K562 (cell line): ENCODE measurements around the gene CYBB. TPM values are rescaled to one million over a fixed set of nuclear protein-coding genes. Genes with fewer than 3 reads are reported as not detected.

ENCODE experiments used
- ATAC-seq: fragments of 200-7000 bp; cut with Tn5 transposase; 3 replicates; pipeline ENCODE4 v1.9.1; 2020; ENCODE audit warnings: moderate library complexity
- BruUV-seq: library from RNA; stranded (reverse); fragments of 400-500 nt; replicated peaks from 2 replicates; lab custom pipeline; 2021; lab: Mats Ljungman, UMichigan
- CTCF ChIA-PET: fragments of 300-600 bp; formaldehyde crosslinking; extraction: SDS; loops from one replicate; lab custom pipeline; 2021; ENCODE audit warnings: low intra/inter-chr PET ratio; lab: Yijun Ruan, JAX
- POLR2A ChIA-PET: fragments of 300-600, 350-650 bp; sonication (Branson Sonifier 250); formaldehyde crosslinking; extraction: SDS; loops from one replicate; lab custom pipeline; 2021; ENCODE audit warnings: antibody characterized with exemption, inconsistent platforms; lab: Yijun Ruan, JAX
- DNase-seq, 4 experiments: peaks; one replicate each; pipeline versions ENCODE4 v3.0.0 to v3.0.0-alpha.2; 2011 to 2018; ENCODE audit warnings: low spot score in 3 of 4, mixed read lengths in 3 of 4; ENCODE audit errors: extremely low read depth in 1 of 4
- FAIRE-seq: peaks from 2 replicates; lab custom pipeline; 2011; peaks lifted over from hg19 to GRCh38; lab: Jason Lieb, UNC
- H2AFZ ChIP-seq: 2 replicates; pipeline ENCODE4 v1.6.0; 2011; ENCODE audit warnings: low read depth, low read length, control low read depth, inconsistent platforms
- H3K27ac ChIP-seq: fragments of 200-600 bp; 3 replicates; pipeline ENCODE4 v1.8.0; 2011; ENCODE audit warnings: low read depth, mild to moderate bottlenecking, control low read depth, inconsistent platforms, low read length, moderate library complexity, mixed read lengths; ENCODE audit errors: extremely low read depth
- H3K27me3 ChIP-seq, 2 experiments: fragments of 300-600 bp in 1 of 2; 2 replicates in 1 of 2; 3 replicates in 1 of 2; pipeline versions ENCODE4 v1.6.0 to v1.8.0; 2011; ENCODE audit warnings: inconsistent platforms in 2 of 2, low read length in 2 of 2, mild to moderate bottlenecking in 1 of 2, mixed read lengths in 1 of 2, moderate library complexity in 1 of 2; ENCODE audit not compliant: control insufficient read depth in 2 of 2, insufficient read depth in 2 of 2
- H3K36me3 ChIP-seq: fragments of 300-600 bp; 3 replicates; pipeline ENCODE4 v1.8.0; 2011; ENCODE audit warnings: mild to moderate bottlenecking, low read length, inconsistent platforms; ENCODE audit not compliant: control insufficient read depth, insufficient read depth
- H3K4me1 ChIP-seq, 2 experiments: fragments of 200-600 bp in 1 of 2; replicated peaks in 1 of 2; 2 replicates in 1 of 2; 3 replicates in 1 of 2; pipeline versions ENCODE4 v1.5.1 to v1.8.0; 2011; ENCODE audit warnings: inconsistent platforms in 2 of 2, low read length in 2 of 2, mild to moderate bottlenecking in 1 of 2, mixed read lengths in 1 of 2, moderate library complexity in 1 of 2; ENCODE audit not compliant: control insufficient read depth in 2 of 2, insufficient read depth in 2 of 2
- H3K4me2 ChIP-seq: 2 replicates; pipeline ENCODE4 v1.6.1; 2011; ENCODE audit warnings: low read length, control low read depth, inconsistent platforms, mixed read lengths; ENCODE audit not compliant: insufficient read depth
- H3K4me3 ChIP-seq: fragments of 200-600 bp; sonication (generic), shearing (Covaris generic); 2 replicates; pipeline ENCODE4 v1.5.1; 2016; ENCODE audit warnings: control low read depth, inconsistent platforms
- H3K79me2 ChIP-seq: fragments of 200-600 bp; 3 replicates; pipeline ENCODE4 v1.8.0; 2011; ENCODE audit warnings: low read length, inconsistent platforms; ENCODE audit not compliant: control insufficient read depth, insufficient read depth
- H3K9ac ChIP-seq, 2 experiments: 2 replicates each; pipeline versions ENCODE4 v1.6.0 to v1.6.1; 2011; ENCODE audit warnings: low read depth in 2 of 2, low read length in 2 of 2, control low read depth in 1 of 2, inconsistent platforms in 1 of 2, mild to moderate bottlenecking in 1 of 2, mixed read lengths in 1 of 2; ENCODE audit not compliant: insufficient read depth in 1 of 2
- H3K9me1 ChIP-seq: one replicate; pipeline ENCODE4 v1.6.0; 2011; ENCODE audit warnings: inconsistent platforms, mild to moderate bottlenecking, low read length, moderate library complexity; ENCODE audit not compliant: control insufficient read depth, insufficient read depth
- H3K9me3 ChIP-seq: replicated peaks from 2 replicates; pipeline ENCODE4 v1.5.1; 2011; ENCODE audit warnings: low read depth, low read length, inconsistent platforms; ENCODE audit not compliant: control insufficient read depth, insufficient read depth
- H4K20me1 ChIP-seq: replicated peaks from 2 replicates; pipeline ENCODE4 v1.6.1; 2011; ENCODE audit warnings: low read length, inconsistent platforms, mixed read lengths; ENCODE audit not compliant: control insufficient read depth, insufficient read depth
- FOXJ2 ChIP-seq: fragments of 200-800 bp; sonication (Bioruptor generic); IDR thresholded peaks from 2 replicates; pipeline ENCODE4 v1.6.1; 2016; ENCODE audit warnings: missing genetic modification characterization, missing compliant biosample characterization
- MEF2D ChIP-seq: conservative IDR thresholded peaks from 2 replicates; pipeline ENCODE4 v1.6.1; 2016; ENCODE audit warnings: low read depth, missing genetic modification characterization, missing compliant biosample characterization
- PRPF4 ChIP-seq: fragments of 200-400 bp; formaldehyde crosslinking; IDR thresholded peaks from one replicate; pipeline ENCODE4 v1.6.1; 2017; ENCODE audit warnings: low read length, low read depth, mild to moderate bottlenecking; ENCODE audit not compliant: insufficient read depth, poor library complexity, severe bottlenecking
- PTTG1 ChIP-seq: fragments of 450-650 bp; IDR thresholded peaks from 2 replicates; pipeline ENCODE4 v1.6.1; 2016; ENCODE audit warnings: low read depth, mild to moderate bottlenecking, missing genetic modification characterization, missing compliant biosample characterization
- SMARCC2 ChIP-seq: fragments of 450-650 bp; IDR thresholded peaks from 2 replicates; pipeline ENCODE4 v1.6.1; 2017; ENCODE audit warnings: antibody characterized with exemption, moderate library complexity, mild to moderate bottlenecking, low read depth
- ZNF232 ChIP-seq: sonication (generic); formaldehyde crosslinking; IDR thresholded peaks from 2 replicates; pipeline ENCODE4 v1.8.0; 2022; ENCODE audit warnings: mild to moderate bottlenecking, missing genetic modification reagents
- ZNF431 ChIP-seq: sonication (generic); formaldehyde crosslinking; IDR thresholded peaks from 2 replicates; pipeline ENCODE4 v1.8.0; 2022; ENCODE audit warnings: mild to moderate bottlenecking, missing genetic modification reagents
- WGBS: fragments of 100-300 bp; shearing (Covaris generic); methylation state at CpG from one replicate; pipeline ENCODE4 v1.1.6; 2016; ENCODE audit warnings: low coverage, mixed read lengths; ENCODE audit not compliant: insufficient coverage; ENCODE audit errors: missing lambda C conversion rate; 5-methylcytosine and 5-hydroxymethylcytosine counted together
- in situ Hi-C: fragments of 300-500 bp; cut with MboI; formaldehyde crosslinking; loops from 4 replicates; pipeline ENCODE4 v1.15.0; 2018; ENCODE audit warnings: inconsistent platforms, mixed read lengths
- intact Hi-C: fragments of 100-400 bp; cut with micrococcal nuclease; formaldehyde crosslinking; loops from 2 replicates; pipeline ENCODE4 v1.14.2; 2022
- polyA plus RNA-seq, 8 experiments: library from polyadenylated mRNA; depleted of rRNA in 4 of 8; stranded (reverse) in 5 of 8; unstranded in 3 of 8; fragments of >200 nt; fragmentation: Nextera tagmentation in 2 of 8; fragmentation: Illumina TruSeq in 1 of 8; extraction: Ambion mirVana in 2 of 8; extraction: Trizol in 1 of 8; gene quantifications; 2 replicates each; pipeline versions ENCODE4 v1.2.1 to v1.2.3, GENCODE V29; 2011 to 2014; ENCODE audit warnings: inconsistent platforms in 1 of 8, missing spikeins in 1 of 8
- total RNA-seq, 7 experiments: library from RNA; depleted of rRNA in 6 of 7; stranded (reverse); fragments of >200 nt in 6 of 7; fragmentation: Illumina TruSeq in 2 of 7; extraction: Trizol in 2 of 7; gene quantifications; 2 replicates each; pipeline versions ENCODE4 v1.2.1 to v1.2.3, GENCODE V29; 2011 to 2021; ENCODE audit warnings: low replicate concordance in 1 of 7
- TF ChIP-seq, protein P1 (sequence below): fragments of 250-450 bp; sonication (Bioruptor Pico); IDR thresholded peaks from 2 replicates; pipeline ENCODE4 v1.5.1; 2021; ENCODE audit warnings: mild to moderate bottlenecking
- TF ChIP-seq, protein P2 (sequence below): fragments of 450-650 bp; IDR thresholded peaks from 2 replicates; pipeline ENCODE4 v1.6.1; 2016
- TF ChIP-seq, protein P3 (sequence below), 2 experiments: fragments of 150-350 bp in 1 of 2; IDR thresholded peaks; 2 replicates each; pipeline ENCODE4 v1.6.1; 2012 to 2016; ENCODE audit warnings: low read depth in 2 of 2, low read length in 2 of 2, mild to moderate bottlenecking in 1 of 2, moderate library complexity in 1 of 2

The CYBB gene
- total and polyA plus RNA-seq, 9 of the 15 experiments (the other 6 are each of a cell fraction or from before 2014, with no cell fraction given), result 0.25 to 1.3 (median 0.74) TPM

DNA sequence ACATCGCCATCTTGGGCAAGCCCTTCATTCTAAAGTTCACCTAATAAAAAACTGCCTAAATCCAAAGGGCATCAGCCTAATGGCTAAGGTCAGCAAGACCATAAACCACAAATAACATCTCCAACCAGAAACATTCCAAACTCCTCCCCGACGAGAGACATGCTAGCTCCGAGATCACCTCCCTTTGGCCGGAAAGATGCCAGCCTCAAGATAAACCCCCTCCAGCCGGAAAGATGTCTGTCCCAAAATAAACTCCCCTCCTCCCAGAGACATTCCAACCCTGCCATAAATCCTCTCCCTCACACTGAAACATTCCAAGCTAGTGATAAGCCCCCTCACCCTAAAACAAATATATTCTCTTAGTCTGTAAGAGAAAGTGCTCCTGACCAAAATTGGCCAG is 80.9 kb downstream of the CYBB start:
- H3K79me2 ChIP-seq, result no peaks in the 10 kb centered on the region
- FAIRE-seq, result no peak
- POLR2A ChIA-PET, result no interaction called here
- TF ChIP-seq PTTG1 (tag) (no peak), ZNF232 (CRISPR knock-in tag) (no peak), PRPF4 (no peak)
- no peak overlapping the region for H3K4me3 ChIP-seq
- H3K27ac ChIP-seq, result no peak overlapping the region
- H2AFZ ChIP-seq, result no peak overlapping the region
- no peaks in the 10 kb centered on the region for H3K9me1 ChIP-seq
- in situ Hi-C loops (no loop called here), intact Hi-C loops (no loop called here)
- no peaks in the 10 kb centered on the region for H4K20me1 ChIP-seq
- no peak for DNase-seq
- H3K27me3 ChIP-seq, result no peaks in the 10 kb centered on the region
- 0% methylated on average over 6 of the region's 6 CpGs for WGBS
- H3K4me1 ChIP-seq, result no peaks in the 10 kb centered on the region
- ATAC-seq, result no peak
- H3K36me3 ChIP-seq, result no peaks in the 10 kb centered on the region
- no peak overlapping the region for H3K4me2 ChIP-seq
- no TSS peak for BruUV-seq
- H3K9ac ChIP-seq, result no peak overlapping the region
- CTCF ChIA-PET, result no interaction called here
- H3K9me3 ChIP-seq, result no peaks in the 10 kb centered on the region

DNA sequence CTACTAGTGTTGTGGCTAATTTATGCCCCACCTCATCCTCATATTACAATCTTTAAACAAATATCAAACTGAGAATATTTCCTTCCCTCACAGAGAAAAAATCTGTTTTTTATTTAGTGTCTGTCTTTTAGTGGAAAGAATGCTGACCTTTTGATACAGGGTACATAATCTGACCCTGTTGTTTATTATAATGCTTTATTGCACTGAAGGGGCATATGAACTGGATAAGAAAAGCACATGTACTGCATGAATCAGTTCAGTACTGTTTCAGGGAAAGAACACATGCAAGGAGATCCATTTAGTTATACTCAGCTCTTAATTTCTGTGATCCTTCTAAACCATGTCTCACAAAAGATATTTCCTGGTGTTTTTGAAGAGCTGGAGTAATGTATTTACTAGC is 83.0 kb downstream of the CYBB start:
- Histone ChIP-seq H3K9me1 (no peaks in the 10 kb centered on the region), H3K27me3 (no peaks in the 10 kb centered on the region), H3K27ac (no peak overlapping the region), H3K4me1 (no peaks in the 10 kb centered on the region), H3K4me3 (no peak overlapping the region), H3K4me2 (no peak overlapping the region), H3K79me2 (no peaks in the 10 kb centered on the region), H3K9me3 (no peaks in the 10 kb centered on the region), H3K9ac (no peak overlapping the region), H3K36me3 (no peaks in the 10 kb centered on the region), H2AFZ (no peak overlapping the region), H4K20me1 (no peaks in the 10 kb centered on the region)
- ChIA-PET POLR2A (no interaction called here), CTCF (no interaction called here)
- FAIRE-seq, result no peak
- intact Hi-C loops, result no loop called here
- in situ Hi-C loops, result no loop called here
- ATAC-seq, result no peak
- BruUV-seq, result no TSS peak
- no peak for DNase-seq
- TF ChIP-seq, protein P1, sequence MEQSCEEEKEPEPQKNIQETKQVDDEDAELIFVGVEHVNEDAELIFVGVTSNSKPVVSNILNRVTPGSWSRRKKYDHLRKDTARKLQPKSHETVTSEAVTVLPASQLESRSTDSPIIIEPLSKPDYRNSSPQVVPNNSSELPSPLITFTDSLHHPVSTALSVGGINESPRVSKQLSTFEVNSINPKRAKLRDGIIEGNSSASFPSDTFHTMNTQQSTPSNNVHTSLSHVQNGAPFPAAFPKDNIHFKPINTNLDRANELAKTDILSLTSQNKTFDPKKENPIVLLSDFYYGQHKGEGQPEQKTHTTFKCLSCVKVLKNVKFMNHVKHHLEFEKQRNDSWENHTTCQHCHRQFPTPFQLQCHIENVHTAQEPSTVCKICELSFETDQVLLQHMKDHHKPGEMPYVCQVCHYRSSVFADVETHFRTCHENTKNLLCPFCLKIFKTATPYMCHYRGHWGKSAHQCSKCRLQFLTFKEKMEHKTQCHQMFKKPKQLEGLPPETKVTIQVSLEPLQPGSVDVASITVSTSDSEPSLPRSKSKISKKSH (CRISPR knock-in tag), result no peak
- no peak for TF ChIP-seq ZNF431 (CRISPR knock-in tag)
- TF ChIP-seq MEF2D, result no peak
- TF ChIP-seq, protein P2, sequence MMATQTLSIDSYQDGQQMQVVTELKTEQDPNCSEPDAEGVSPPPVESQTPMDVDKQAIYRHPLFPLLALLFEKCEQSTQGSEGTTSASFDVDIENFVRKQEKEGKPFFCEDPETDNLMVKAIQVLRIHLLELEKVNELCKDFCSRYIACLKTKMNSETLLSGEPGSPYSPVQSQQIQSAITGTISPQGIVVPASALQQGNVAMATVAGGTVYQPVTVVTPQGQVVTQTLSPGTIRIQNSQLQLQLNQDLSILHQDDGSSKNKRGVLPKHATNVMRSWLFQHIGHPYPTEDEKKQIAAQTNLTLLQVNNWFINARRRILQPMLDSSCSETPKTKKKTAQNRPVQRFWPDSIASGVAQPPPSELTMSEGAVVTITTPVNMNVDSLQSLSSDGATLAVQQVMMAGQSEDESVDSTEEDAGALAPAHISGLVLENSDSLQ, result no peak
- TF ChIP-seq, protein P3, sequence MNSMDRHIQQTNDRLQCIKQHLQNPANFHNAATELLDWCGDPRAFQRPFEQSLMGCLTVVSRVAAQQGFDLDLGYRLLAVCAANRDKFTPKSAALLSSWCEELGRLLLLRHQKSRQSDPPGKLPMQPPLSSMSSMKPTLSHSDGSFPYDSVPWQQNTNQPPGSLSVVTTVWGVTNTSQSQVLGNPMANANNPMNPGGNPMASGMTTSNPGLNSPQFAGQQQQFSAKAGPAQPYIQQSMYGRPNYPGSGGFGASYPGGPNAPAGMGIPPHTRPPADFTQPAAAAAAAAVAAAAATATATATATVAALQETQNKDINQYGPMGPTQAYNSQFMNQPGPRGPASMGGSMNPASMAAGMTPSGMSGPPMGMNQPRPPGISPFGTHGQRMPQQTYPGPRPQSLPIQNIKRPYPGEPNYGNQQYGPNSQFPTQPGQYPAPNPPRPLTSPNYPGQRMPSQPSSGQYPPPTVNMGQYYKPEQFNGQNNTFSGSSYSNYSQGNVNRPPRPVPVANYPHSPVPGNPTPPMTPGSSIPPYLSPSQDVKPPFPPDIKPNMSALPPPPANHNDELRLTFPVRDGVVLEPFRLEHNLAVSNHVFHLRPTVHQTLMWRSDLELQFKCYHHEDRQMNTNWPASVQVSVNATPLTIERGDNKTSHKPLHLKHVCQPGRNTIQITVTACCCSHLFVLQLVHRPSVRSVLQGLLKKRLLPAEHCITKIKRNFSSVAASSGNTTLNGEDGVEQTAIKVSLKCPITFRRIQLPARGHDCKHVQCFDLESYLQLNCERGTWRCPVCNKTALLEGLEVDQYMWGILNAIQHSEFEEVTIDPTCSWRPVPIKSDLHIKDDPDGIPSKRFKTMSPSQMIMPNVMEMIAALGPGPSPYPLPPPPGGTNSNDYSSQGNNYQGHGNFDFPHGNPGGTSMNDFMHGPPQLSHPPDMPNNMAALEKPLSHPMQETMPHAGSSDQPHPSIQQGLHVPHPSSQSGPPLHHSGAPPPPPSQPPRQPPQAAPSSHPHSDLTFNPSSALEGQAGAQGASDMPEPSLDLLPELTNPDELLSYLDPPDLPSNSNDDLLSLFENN (IDR thresholded peaks at IDR 0.05; ENCODE audit: low read depth in 2 of 2, low read length in 2 of 2), result no peak
- no peak for TF ChIP-seq FOXJ2 (tag)
- TF ChIP-seq SMARCC2, result no peak
